LHCN-M2 (cell line): ENCODE results near the gene GAGE12F. TPM values are rescaled to one million over a fixed set of nuclear protein-coding genes. Genes with fewer than 3 reads are reported as not detected.
"Not testable (repeated sequence)": the region's sequence is repeated elsewhere in the genome, so short reads cannot be mapped to it uniquely, and the experiment has no call there.

Experiments
- DNase-seq: peaks from one replicate; pipeline ENCODE4 v3.0.0-alpha.2; 2012; ENCODE audit warnings: low read depth
- polyA plus RNA-seq: library from polyadenylated mRNA; unstranded; fragments of >200 nt; gene quantifications from one replicate; pipeline ENCODE4 v1.2.1, GENCODE V29; 2012; ENCODE audit warnings: missing spikeins
- total RNA-seq: library from RNA; depleted of rRNA; stranded (reverse); fragments of >200 nt; gene quantifications from 2 replicates; pipeline ENCODE4 v1.2.3, GENCODE V29; 2014; rRNA removed

The GAGE12F gene
- not detected in 2 replicates for total RNA-seq
- polyA plus RNA-seq = not detected

GRCh38 chrX:49560542-49560941 is at the start of gene GAGE12F:
Gene GAGE12F (plus strand): TSS chrX:49560842. CDS start chrX:49561997, 1,155 bp downstream.
- not testable (repeated sequence) for DNase-seq

DNA sequence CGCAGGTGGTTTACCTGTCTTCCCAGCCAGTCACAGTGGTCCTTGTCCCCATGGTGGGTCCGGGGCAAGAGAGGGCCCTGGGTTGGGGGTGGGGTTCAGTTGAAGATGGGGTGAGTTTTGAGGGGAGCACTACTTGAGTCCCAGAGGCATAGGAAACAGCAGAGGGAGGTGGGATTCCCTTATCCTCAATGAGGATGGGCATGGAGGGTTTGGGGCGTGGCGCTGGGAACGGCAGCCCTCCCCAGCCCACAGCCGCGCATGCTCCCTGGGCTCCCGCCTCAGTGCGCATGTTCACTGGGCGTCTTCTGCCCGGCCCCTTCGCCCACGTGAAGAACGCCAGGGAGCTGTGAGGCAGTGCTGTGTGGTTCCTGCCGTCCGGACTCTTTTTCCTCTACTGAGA is 28.8 kb upstream of the GAGE12F start, which contains the start of gene GAGE12C:
Gene GAGE12C, plus strand, starts transcription at position 301 of the 400 bp plus-strand sequence. CDS start 1,155 bp downstream, outside the sequence.
- not testable (repeated sequence) for DNase-seq

- DNase-seq = not testable (repeated sequence)
Measured at GRCh38 chrX:49541433-49541832, 19.2 kb upstream of the GAGE12F start, which contains the start of gene GAGE12D. Gene GAGE12D (plus strand): TSS chrX:49541733. CDS start chrX:49542888, 1,155 bp downstream.

GRCh38 chrX:49550989-49551388 is 9.7 kb upstream of the GAGE12F start, which contains the start of gene GAGE12E:
Gene GAGE12E (plus strand): TSS chrX:49551289. CDS start chrX:49552444, 1,155 bp downstream.
- not testable (repeated sequence) for DNase-seq

DNA sequence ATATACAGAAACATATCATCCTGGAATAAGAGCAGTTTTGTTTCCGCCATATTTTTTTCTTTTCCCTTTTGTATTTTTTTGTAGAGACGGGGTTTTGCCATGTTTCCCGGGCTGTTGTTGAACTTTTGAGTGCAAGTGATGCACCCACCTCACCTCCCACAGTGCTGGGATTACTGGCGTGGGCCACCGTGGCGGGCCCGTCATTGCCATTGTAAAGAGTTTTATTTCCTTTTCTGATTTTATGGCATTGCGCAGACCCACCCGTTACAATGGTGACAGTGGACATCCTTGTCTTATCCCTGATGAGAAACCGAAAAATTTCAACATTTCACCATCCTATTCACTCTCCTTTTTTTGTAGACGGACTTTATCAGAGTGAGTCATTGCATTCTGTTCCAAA is 8.1 kb downstream of the GAGE12F start:
- DNase-seq = not testable (repeated sequence)

DNA sequence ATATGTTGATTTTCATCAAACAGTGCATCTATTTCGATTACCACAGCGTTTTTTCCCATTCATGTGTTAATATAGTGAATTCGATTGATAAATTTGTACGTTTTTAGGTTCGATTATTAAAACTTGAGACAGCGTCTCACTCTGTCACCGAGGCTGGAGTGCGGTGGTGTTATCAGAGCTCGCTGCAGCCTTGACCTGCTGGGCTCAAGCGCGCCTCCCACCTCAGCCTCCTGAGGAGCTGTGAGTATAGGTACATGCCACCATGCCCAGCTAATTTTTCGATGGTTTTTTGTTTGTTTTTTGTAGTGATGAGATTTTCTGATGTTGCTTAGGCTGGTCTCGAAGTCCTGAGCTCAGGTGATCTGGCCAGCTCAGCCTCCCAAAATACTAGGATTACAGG is 8.5 kb downstream of the GAGE12F start:
- not testable (repeated sequence) for DNase-seq

DNA sequence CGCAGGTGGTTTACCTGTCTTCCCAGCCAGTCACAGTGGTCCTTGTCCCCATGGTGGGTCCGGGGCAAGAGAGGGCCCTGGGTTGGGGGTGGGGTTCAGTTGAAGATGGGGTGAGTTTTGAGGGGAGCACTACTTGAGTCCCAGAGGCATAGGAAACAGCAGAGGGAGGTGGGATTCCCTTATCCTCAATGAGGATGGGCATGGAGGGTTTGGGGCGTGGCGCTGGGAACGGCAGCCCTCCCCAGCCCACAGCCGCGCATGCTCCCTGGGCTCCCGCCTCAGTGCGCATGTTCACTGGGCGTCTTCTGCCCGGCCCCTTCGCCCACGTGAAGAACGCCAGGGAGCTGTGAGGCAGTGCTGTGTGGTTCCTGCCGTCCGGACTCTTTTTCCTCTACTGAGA is 9.5 kb downstream of the GAGE12F start, which contains the start of gene GAGE12G:
Gene GAGE12G, plus strand, starts transcription at position 301 of the 400 bp plus-strand sequence. CDS start 1,155 bp downstream, outside the sequence.
- not testable (repeated sequence) for DNase-seq

DNA sequence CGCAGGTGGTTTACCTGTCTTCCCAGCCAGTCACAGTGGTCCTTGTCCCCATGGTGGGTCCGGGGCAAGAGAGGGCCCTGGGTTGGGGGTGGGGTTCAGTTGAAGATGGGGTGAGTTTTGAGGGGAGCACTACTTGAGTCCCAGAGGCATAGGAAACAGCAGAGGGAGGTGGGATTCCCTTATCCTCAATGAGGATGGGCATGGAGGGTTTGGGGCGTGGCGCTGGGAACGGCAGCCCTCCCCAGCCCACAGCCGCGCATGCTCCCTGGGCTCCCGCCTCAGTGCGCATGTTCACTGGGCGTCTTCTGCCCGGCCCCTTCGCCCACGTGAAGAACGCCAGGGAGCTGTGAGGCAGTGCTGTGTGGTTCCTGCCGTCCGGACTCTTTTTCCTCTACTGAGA is 19.0 kb downstream of the GAGE12F start, which contains the start of gene GAGE12H:
Gene GAGE12H, plus strand, starts transcription at position 301 of the 400 bp plus-strand sequence. CDS start 1,155 bp downstream, outside the sequence.
- not testable (repeated sequence) for DNase-seq

DNA sequence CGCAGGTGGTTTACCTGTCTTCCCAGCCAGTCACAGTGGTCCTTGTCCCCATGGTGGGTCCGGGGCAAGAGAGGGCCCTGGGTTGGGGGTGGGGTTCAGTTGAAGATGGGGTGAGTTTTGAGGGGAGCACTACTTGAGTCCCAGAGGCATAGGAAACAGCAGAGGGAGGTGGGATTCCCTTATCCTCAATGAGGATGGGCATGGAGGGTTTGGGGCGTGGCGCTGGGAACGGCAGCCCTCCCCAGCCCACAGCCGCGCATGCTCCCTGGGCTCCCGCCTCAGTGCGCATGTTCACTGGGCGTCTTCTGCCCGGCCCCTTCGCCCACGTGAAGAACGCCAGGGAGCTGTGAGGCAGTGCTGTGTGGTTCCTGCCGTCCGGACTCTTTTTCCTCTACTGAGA is 28.6 kb downstream of the GAGE12F start, which contains the start of gene GAGE2A:
Gene GAGE2A, plus strand, starts transcription at position 301 of the 400 bp plus-strand sequence. CDS start 1,155 bp downstream, outside the sequence.
- not testable (repeated sequence) for DNase-seq

GRCh38 chrX:49589769-49590478 is 29.3 kb downstream of the GAGE12F start:
- DNase-seq = not testable (repeated sequence)

DNA sequence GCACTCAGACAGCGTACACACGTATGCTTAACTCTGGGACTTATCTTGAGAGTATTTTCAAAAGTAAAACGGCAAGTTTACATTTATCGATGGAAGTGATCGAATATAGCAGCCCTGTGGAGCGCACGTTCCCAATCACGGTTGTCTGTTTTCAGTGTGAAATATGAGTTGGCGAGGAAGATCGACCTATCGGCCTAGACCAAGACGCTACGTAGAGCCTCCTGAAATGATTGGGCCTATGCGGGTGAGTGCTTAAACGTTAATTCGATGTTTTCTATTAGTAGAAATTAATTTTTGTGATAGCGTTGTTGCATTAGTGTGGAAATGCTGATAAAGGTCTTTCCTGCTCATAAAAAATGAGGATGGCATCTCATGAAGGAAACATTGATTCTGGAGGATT is 29.8 kb downstream of the GAGE12F start:
- DNase-seq = not testable (repeated sequence)

DNA sequence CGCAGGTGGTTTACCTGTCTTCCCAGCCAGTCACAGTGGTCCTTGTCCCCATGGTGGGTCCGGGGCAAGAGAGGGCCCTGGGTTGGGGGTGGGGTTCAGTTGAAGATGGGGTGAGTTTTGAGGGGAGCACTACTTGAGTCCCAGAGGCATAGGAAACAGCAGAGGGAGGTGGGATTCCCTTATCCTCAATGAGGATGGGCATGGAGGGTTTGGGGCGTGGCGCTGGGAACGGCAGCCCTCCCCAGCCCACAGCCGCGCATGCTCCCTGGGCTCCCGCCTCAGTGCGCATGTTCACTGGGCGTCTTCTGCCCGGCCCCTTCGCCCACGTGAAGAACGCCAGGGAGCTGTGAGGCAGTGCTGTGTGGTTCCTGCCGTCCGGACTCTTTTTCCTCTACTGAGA is 38.1 kb downstream of the GAGE12F start, which contains the start of gene GAGE1:
Gene GAGE1, plus strand, starts transcription at position 301 of the 400 bp plus-strand sequence. CDS start 1,155 bp downstream, outside the sequence.
- DNase-seq = not testable (repeated sequence)

- no peak for DNase-seq
Measured at GRCh38 chrX:49610718-49611310, 50.2 kb downstream of the GAGE12F start.

Other genes with a start within 250 kb of the GAGE12F start
- gene GAGE12J, start 238.8 kb upstream of the GAGE12F start, total RNA-seq = not detected in 2 replicates
- gene GAGE13, start 229.3 kb upstream of the GAGE12F start, total RNA-seq = not detected in 2 replicates
- not detected in 2 replicates for gene GAGE12C, start 28.7 kb upstream of the GAGE12F start, total RNA-seq
- gene GAGE12D, start 19.1 kb upstream of the GAGE12F start, total RNA-seq = not detected in 2 replicates
- not detected in 2 replicates for gene GAGE12E, start 9.6 kb upstream of the GAGE12F start, total RNA-seq
- gene GAGE12G, start 9.6 kb downstream of the GAGE12F start, total RNA-seq = not detected in 2 replicates
- gene GAGE12H, start 19.1 kb downstream of the GAGE12F start, total RNA-seq = not detected in 2 replicates
- gene GAGE2A, start 28.7 kb downstream of the GAGE12F start, total RNA-seq = not detected in 2 replicates
- not detected in 2 replicates for gene GAGE1, start 38.2 kb downstream of the GAGE12F start, total RNA-seq
- not detected in 2 replicates for gene PAGE1, start 135.1 kb downstream of the GAGE12F start, total RNA-seq